Measurements from ENCODE around the gene GLP2R.

DNA sequence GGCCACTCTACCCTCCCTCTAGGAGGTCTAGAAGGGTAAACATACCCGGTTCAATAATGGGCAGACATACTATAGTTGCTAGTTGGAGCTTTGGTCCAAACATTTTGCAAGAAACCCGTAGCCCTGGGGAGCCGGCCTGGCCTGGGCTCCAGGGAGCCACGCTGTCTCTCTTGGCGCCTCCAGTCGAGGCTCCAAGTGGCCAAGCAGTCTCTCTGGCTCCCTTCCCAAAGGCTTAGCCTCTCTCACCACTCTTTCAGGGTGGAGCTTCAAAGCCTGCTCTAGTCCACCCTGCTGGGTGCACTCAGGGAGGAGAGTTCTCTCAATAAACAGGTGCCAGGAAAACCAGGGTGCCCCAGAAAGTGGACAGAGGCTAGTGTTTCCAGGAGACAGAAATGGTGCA is 47.1 kb downstream of the GLP2R start:
- TF ChIP-seq SUZ12 (IDR thresholded peaks at IDR 0.05; ENCODE audit: unreplicated experiment) = no peak
- TF ChIP-seq LARP7 (IDR thresholded peaks at IDR 0.05) = no peak
- TF ChIP-seq TAF1 (IDR thresholded peaks at IDR 0.05; ENCODE audit: borderline replicate concordance, low read depth, low read length) = no peak
- TF ChIP-seq FOXK2 (IDR thresholded peaks at IDR 0.05) = no peak
- TF ChIP-seq CTCF (IDR thresholded peaks at IDR 0.05 in 2 of 3, conservative IDR thresholded peaks at IDR 0.05 in 1 of 3; ENCODE audit: control insufficient read depth in 2 of 3, extremely low read depth in 1 of 3, insufficient read depth in 1 of 3, low read depth in 3 of 3, low read length in 3 of 3) = no peak
- TF ChIP-seq CBX5 (IDR thresholded peaks at IDR 0.05; ENCODE audit: low read depth) = no peak
- TF ChIP-seq ZNF274 (IDR thresholded peaks at IDR 0.05; ENCODE audit: insufficient read depth, insufficient read length) = no peak
- TF ChIP-seq, protein P1, sequence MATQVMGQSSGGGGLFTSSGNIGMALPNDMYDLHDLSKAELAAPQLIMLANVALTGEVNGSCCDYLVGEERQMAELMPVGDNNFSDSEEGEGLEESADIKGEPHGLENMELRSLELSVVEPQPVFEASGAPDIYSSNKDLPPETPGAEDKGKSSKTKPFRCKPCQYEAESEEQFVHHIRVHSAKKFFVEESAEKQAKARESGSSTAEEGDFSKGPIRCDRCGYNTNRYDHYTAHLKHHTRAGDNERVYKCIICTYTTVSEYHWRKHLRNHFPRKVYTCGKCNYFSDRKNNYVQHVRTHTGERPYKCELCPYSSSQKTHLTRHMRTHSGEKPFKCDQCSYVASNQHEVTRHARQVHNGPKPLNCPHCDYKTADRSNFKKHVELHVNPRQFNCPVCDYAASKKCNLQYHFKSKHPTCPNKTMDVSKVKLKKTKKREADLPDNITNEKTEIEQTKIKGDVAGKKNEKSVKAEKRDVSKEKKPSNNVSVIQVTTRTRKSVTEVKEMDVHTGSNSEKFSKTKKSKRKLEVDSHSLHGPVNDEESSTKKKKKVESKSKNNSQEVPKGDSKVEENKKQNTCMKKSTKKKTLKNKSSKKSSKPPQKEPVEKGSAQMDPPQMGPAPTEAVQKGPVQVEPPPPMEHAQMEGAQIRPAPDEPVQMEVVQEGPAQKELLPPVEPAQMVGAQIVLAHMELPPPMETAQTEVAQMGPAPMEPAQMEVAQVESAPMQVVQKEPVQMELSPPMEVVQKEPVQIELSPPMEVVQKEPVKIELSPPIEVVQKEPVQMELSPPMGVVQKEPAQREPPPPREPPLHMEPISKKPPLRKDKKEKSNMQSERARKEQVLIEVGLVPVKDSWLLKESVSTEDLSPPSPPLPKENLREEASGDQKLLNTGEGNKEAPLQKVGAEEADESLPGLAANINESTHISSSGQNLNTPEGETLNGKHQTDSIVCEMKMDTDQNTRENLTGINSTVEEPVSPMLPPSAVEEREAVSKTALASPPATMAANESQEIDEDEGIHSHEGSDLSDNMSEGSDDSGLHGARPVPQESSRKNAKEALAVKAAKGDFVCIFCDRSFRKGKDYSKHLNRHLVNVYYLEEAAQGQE (IDR thresholded peaks at IDR 0.05; ENCODE audit: low read depth, low read length) = no peak
- TF ChIP-seq CBFB (IDR thresholded peaks at IDR 0.05; ENCODE audit: low read depth) = no peak
- no peak for TF ChIP-seq EGR1 (IDR thresholded peaks at IDR 0.05; ENCODE audit: borderline replicate concordance in 1 of 2, low read depth in 2 of 2, low read length in 2 of 2)
